Stimulated activated CD4-positive, alpha-beta T cell treated with anti-CD3 and anti-CD28 coated beads, TNF-alpha, amount 100 ng/mL, for 48 hours (primary cell): Measurements from ENCODE around the gene PPP1R1A.

Source experiments
- DNase-seq, 3 donors: peaks; one replicate each; pipeline ENCODE4 v3.0.0-alpha.2; 2020; ENCODE audit warnings: low read depth in 3 of 3

The PPP1R1A gene

DNA sequence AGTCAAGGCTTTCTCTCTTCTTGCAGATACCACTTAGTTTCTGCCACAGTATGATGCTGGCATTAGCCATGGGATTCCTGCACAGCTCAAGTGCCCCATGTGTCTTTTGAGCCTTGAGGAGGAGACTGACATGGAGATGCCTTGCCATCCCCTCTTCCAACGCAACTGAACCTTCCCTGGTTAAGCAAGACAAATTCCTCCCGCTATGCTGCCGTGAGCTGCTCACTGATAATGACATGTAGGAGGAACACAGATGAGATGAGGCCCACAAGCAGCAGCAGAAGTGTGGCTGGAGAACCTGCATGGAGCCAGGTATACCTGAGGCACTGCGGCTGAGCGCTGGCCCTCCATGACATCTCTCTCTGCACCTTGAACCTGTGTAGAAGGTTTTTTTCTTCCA, 15.4 kb upstream of the PPP1R1A start:
- no peak for DNase-seq

DNA sequence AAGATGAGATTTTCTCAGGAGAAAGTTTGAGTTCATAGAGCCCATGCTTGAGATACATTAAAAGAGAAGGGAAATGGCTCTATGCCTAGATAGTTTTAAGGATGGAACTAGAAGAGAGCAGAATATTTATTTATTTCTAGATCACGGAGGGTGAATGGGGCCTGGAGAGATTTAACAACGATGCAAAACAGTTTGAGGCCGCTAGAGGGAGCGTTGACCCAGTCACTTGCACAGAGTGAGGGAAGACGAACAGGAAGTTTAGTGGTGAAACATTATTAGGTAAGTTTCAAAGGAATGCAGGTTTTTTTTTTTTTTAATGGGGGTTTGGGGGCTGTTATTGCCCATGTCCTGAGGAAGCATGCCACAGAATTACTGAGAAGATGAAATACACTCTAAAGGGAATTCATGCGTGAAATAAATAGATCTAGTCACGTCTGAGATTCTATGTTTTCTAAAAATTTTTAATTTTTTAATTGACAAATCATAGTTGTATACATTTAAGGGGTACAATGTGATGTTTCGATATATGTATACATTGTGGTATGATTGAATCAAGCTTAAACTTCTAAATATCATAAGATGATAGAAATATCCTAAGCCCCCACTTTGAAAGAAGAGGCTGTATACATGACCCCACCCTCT, 14.8 kb upstream of the PPP1R1A start:
- peak; percentile 34 to 47 (median 37) for DNase-seq

DNA sequence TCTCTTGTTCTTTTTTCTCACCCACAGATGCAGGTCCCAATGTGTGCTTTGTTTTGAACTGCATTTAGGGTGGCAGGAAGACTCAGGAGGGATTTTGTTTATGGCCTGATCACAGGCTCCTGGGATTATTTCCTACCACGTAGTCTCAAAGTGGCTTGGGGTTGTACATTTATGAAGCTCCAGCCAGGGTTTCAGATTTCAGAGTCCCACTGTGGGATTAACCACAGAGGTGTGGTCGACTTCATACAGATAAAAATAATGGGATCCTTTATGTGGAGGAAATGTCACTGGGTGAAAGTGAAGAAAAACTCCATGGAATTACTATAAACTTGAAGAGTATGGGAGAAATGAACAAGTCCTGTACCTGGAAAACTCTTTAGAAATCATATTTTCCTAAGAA, 14.2 kb upstream of the PPP1R1A start:
- DNase-seq, result no peak

DNA sequence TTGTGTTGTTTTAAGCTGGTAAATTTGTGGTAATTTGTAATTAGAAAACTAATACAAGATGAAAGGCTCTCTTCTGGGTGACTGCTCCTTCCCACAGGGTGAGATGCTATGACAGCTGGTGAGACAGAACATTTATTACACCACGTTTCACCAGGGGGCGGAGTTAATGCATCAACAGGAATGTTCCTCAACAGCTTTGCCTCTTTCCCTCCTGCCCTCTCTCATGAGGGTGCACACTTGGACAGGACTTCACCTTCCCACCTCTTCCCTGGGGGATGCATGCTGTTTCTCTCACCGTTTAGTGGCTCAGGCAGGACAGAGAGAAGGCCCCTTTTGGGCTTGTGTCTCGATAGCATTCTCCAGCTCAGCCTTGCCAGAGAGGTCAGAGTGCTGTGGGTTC, 13.4 kb upstream of the PPP1R1A start:
- DNase-seq, result no peak

DNA sequence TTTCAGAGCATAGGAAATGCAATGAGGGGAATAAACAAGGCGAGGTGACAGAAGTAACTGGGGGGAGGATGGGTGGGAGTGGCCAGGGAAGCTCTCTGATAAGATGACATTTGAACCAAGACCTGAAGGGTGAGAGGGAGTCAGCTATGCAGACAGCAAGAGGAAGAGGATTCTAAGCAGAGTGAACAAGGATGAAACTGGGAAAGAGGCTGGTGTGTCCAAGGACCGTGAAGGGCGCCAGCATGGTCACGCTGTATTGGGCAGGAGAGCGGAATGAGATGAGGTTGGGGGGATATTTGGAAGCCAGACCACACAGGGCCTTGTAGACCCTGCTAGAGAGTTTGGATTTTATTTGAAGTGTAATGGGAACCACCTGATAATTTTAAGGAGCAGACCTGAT, 10.5 kb upstream of the PPP1R1A start:
- DNase-seq, result no peak

DNA sequence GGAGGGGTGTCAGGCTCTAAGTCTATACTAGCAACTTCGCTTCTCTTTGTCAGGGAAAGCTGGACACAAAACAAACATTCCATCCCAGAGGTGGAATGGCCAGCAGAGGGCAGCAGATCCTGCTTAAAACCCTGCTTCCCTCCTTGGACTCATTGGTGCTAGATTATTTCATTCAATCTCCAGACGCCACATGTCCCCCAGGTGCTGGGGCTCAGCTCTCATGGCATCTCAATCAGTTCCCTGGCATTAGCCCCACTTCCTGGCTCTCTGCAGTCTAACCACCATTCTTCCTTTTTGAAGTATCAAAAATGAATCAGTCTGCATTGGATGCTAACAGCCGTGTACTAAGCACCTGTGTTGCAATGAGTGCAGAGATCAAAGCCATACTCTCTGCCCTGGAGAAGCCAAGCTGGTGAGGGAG, 8.1 kb upstream of the PPP1R1A start:
- peak; percentile 20 to 39 (median 39) for DNase-seq

DNA sequence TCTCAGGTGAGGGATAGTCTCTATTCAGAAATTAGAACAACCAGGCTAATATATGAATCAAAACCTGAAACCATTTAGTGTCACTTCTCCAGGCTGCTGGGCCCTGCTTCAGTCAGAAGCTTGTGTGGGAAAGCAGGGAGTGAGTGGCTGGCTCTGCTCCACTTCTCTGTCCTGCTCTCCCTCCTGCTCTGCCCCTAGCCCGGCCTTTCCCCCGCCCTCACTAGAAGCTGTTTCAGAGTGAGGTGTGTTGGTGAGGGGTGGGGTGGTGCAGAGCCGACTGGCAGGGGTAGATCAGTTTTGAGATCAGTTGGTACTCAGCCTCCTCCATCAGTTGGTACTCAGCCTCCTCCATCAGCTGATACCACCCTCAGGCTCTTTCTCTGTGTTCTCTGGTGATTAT, 7.0 kb upstream of the PPP1R1A start:
- DNase-seq, result no peak

DNA sequence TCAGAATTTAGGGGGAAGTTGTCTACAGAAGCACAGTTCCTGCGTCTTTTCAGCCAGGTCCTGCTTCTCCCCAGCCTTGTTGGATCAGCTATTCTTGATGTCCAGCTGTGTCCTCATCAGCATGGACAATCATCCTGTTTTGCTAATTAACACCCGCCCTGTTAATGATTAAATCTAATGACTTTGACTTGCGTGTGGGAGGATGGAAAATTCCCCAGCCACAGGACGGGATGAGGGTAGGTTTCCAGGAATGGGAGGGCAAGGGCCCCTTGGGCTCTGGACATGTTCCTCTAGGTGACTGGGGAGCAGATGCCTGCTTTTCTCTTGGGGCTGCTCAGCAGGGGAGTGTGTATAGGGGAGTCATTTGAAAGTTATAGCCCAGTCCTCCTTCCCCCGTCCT, 5.3 kb upstream of the PPP1R1A start:
- DNase-seq, result no peak

DNA sequence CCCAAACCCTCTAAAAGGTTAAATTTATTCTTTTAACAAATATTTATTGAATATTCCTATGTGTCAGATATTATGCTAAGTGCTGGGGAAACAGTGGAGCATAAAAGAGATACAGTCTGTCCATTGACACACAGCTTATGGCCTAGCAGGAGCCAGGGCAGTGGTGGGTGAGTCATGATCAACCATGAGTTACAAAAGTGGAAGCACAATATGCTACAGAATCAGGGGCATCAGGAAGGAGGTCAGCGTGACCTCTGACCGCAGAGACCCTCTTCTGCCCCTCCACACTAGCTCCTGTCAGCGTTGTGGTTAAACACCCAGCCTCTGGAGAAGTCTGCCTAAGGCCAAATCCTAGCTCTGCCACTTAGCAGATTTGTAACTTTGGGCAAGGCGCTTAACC, 4.7 kb upstream of the PPP1R1A start:
- DNase-seq, result no peak

DNA sequence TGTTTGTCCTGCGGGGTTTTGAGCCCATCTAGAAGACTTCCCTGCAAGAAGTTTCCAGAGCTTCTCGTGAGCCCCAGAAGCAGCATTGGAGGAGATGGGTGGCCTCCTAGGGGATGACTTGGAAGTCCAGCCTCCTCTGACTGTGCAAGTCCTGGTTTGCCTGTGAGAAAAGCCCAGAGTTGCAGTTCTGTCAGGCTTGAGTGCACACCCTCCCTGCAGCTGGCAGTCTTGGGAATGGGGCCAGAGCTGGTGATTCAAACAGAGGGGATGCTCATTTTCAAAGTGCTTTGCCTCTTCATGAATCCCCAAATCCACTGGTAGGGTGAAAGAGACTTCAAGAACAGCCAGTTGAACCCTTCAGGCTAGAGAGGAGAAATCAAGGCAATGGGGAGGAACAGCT, 3.9 kb upstream of the PPP1R1A start:
- DNase-seq, result no peak

DNA sequence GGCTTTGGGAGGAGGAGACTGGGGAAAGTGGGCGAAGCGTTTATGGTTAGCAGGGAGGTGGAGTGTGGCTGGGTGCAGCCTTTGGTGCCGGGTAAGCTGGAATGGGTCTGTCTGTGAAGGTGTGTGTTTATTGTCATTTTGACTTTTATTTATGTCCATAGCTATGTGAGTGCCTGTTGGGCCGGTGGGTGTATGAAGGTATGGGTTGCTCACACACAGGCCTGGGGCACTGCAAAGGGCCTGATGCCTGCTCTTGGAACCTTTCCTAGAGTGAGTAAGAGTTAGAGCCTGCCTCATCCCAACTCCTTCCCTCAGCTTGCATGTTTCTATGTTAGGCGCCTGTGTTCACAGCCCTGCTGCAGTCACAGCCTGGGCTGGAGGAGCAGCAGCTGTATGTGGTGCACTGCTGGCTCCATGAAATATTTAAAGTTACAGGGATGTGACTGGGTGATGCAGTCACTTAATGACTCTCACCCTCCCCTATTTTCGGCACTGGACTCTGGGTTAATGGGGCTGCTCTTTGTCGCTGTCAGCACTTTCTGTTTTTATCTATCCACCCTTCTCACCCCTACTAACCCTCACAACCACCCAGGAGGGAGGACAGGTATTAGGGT, 2.6 kb upstream of the PPP1R1A start:
- no peak for DNase-seq

DNA sequence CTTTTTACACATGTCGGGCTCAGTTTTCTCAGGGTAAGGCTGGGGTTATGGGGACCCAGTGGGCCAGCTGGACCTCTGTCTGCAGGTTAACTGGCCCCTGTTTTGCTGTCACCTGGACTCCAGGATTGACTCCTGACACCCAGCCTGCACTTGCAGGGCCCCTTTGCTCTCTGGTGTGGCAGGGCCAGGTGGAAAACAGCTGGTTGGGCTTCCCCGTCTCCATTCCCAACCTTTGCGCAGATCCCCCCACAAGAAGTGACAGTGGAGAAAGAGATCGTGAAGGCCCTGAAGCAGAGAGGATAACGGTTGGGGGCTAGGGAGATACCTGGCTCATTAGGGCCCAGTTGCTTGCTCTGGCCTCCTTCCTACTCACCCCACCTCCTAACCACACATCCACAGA, 1.5 kb upstream of the PPP1R1A start:
- no peak for DNase-seq

DNA sequence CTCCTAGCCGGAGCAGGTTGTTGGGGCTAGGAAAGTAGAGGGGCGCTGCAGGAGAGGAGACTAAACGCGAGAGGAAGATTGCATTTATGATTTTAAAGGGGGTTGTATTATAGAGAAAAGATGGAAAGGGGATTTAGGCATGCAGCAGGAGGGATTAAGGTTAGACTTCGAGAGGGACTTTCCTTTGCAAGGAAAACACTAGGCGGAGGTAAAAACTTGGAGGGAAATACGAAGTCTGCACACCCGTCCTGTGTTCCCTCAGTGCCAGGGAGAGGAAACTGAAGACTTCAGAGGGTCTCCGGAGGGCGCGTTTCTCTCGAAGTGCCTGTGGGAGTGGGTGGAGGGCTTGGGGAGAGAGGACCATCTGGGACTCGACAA, 420 bp upstream of the PPP1R1A start:
- DNase-seq, result no peak

DNA sequence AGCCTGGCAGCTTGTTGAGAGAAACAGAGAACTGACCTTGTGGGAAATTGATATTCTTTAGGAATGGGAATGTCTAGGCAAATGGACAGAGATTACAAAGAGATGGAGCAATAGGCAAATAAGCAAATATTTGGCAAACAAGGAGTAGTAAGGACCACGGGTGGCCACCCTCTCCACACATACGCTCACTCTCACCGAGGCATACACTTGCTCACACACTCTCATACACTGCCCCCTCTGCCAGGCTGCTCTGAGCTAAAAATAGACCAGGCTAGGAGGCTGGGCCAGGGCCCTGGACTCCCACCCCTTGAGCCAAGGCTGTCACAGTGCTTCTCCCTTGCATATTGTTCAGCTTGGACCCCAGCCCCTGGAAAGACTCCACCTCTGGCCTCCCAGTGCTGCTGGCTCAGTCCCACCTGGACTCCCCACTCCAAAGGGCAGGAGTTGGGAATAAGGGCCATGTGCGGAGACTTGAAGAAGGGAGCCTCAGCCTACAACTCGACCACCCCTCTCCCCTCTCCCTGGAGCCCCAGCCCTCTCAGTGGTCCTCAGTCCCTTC, 1.1 kb downstream of the PPP1R1A start:
- no peak for DNase-seq

DNA sequence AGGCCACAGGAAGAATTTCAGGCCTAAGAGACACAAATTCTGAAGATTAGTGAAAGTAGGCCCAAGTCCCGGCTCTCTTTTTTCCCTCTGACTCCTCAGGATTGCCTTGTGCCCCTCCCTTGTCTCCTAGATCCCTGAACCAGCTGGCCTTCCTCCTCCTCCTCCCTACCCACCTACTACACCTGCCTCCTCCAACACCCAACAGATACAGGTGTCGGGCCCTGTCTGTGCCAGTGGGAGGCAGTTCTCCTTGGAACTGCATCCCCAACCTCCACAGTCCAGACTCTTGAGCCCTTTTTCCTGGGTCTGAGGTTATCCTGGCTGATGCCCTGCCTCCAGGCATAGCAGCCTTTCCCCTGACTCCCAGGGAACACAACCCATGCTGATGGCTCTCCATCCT, 1.8 kb downstream of the PPP1R1A start:
- DNase-seq, result no peak

DNA sequence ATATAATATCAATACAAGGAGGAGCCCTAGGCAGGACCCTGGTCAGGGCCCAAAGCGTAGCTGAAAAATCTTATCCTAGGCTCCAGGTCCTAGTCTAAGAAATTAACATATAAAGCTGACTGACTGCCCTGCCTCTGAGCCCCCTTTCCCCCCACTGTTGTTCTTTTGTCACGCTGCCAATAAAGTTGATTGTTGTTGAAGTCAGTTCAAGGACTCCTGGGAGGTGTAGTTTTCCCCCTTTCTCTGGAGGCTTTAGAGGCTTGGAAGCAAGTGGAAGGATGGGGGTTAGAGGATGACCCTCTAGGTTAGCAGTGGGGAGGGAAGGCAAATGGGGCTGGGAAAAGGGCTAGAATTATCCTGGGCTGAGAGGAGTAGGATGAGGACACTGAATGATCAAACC, 3.2 kb downstream of the PPP1R1A start:
- DNase-seq, result no peak

DNA sequence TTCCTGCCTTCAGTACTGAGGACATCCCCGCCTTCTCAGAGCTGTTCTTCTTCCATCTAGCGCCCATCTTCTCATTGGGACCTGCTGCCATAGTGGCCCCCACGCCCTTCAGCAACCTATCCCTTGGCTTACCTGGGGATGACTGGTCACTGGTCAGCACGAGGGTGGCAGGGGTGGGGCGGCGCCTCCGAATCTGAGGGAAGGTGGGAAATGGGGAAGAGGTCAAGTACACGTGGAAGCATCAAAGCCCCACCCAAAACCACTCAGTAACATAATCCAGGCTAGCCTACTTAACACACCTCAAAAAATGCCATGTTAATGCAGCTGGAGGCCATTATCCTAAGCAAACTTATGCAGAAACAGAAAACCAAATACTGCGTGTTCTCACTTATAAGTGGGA, 4.3 kb downstream of the PPP1R1A start:
- no peak for DNase-seq

DNA sequence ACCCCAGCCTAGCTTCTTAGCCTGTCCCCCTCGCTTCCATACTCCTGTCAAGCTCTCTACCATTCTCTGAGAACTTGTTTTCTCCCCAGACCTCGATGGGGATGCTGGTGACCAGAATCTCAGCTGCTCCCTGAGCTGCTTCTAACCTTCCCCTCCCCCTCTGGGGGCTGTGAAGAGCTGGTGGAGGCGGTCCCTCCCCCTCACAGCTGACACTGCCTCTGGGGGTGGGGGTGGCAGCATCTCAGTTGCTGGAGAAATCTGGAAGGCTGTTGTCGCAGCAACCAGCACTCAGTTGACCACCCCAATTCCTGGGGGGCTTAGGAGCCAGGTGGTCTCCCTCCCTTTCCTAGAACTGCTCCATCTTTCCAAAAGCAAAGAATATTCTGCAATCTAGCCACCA, 4.7 kb downstream of the PPP1R1A start:
- no peak for DNase-seq

DNA sequence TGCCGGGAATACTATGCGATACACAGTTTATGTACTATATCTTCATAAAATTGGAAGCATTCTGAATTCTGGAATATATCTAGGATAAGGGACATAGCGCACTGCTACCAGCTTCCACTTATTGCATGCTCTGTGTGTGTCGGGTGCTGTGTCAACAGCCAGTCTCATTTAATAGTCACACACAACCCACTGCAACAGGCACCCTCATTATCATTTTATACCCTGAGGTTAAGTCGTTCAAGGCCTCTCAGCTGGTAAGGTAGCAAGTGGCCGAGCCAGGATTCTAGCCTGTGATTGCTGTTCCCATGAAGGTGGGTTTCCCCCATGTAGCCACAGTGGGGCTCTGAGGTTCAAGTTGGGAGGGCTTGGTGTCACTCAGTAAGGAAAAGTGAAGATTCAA, 7.0 kb downstream of the PPP1R1A start:
- no peak for DNase-seq

DNA sequence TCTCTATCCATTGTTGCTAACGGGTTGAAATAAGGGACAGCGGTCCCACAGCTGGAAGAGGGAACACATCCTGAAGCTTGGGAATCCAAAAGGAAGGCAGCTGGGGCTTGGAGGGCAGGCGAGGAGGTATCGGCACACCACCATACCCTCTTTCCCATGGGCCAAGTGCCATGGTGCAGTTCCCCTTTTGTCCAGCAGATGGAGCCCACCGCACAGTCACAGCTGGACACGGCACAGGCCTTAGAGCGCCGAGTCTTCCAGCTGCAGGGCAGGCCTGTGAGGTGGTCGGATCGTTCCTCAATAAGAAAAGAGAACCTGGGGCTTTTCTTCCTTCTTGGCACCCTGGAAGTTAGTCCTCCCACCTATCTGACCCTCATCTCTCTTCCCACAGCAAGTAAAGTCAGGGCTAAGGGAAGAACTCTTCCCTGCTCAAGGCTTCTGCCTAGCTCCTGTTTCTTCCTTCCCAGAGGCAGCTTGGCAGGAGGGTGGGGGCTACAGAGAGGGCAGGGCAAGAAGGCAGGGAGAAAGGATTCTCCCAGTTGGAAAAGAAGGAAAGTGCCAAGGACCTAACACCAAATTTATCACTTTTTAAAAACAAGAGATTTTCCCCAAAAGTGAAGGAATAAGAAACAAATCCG, 8.6 kb downstream of the PPP1R1A start:
- DNase-seq, result peak; percentile 70 to 80 (median 77)

DNA sequence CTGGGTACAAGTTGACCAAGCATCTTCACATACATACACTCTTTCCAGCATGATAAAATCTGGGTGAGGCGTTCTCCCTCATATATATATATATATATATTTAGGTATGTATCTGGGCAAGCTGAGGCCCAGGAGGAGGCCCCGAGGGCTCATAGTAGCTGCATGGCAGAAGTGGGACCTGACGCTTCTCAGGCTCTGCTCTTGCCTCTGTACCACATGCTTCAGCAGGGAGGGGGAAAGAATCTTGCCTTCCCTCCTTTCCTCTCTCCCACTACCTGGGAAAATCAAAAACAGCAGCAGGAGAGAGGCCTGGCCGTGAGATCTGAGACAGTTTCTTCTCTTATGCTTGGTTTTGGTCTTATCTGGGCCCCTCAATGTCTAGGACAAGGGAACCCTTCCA, 9.2 kb downstream of the PPP1R1A start:
- no peak for DNase-seq

DNA sequence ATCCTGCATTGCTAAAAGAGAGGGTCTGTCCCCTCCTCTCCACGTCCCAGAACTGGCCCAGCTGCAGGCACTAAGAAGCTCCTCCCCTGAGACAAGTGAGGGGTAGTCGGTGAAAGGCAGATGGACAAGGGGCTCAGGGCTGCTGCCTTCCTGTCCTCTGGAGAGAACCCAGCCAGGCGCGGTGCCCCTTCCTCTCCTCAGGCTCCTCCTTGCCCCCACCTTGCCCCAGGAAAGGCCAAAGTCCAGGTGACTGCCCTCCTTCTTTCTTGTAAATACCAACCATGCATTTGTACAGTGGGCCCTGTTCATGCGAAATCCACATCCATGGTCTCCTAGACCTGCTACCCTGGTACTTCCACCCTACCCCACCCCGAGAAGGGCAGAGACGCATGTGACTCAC, 9.7 kb downstream of the PPP1R1A start:
- no peak for DNase-seq

DNA sequence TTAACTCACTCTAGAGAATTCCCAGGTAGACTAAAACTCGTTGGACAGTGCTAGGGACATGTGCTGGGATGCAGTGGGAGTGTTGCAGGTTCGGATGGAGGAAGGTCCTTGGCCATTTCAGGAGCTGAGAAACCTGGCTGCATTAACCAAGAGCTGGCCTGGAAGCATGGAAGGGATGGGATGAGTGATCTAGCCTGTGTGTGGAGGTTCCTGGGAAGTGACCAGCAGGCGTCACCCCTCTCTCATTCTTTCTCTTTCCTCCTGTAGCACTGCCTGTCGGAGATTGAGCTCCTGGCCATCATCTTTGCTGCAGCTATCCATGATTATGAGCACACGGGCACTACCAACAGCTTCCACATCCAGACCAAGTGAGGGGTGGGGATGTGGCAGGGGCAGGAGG, 15.6 kb downstream of the PPP1R1A start:
- DNase-seq, result no peak
